Epidermal melanocyte (primary cell): ENCODE data around the gene CCDC201.
"Not testable (repeated sequence)": the region's sequence is repeated elsewhere in the genome, so short reads cannot be mapped to it uniquely, and the experiment has no call there.

Experiments
- DNase-seq: peaks from one replicate; pipeline ENCODE4 v3.0.0; 2011; ENCODE audit warnings: low spot score; ENCODE audit not compliant: insufficient read length

The CCDC201 gene

DNA sequence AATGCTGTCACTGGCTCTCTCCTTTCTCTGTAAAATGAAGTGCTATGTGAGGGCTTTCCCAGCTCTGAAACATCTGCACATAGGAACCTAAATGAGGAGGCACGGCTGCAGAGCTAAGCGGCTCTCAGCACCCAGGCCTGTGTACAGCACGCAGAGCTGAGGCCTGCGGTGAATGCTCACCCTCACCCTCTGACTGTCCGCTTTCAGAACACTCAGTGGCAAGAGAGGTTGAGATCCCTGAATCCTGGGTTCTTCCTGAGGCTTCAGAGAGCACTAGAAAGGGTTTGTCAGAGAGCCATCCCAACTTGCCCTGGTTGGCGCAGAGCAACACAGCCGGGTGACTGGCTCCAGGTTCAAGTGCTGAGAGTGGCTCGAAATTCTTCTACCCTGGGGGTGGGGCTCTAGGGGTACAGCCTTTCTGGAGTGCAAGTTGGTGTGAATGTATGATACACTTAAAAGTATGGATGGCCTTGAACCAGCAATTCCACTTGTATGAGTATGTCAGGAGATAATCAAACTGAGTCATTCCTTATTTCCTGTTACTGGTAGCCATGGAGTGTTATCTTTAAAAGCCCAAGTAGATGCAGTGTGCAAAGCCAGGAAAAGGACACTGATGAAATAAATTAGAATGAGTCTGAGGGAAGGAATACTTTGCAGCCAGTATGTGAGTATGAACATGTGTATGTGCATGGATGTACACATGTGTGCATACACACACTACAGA is 1.7 kb upstream of the CCDC201 start:
- no peak for DNase-seq

DNA sequence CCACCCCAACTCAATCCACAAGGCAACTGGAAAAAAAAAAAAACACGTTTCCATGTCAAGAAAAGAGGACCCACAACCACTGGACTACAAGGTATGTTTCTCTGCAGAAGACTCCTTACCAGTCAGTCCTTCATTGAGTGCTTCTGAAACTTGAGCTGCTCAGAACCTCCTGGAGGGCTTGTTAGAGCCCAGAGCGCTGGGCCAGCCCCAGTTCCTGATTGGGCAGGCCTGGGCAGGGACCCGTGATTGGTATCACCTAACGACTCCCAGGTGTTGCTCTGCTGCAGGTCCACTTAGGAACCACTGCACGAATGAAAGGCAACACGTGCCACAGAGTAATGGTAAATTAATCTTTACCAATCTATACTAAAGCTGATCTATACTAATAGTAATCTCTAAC is 473 bp upstream of the CCDC201 start:
- no peak for DNase-seq

GRCh38 chr7:45872116-45873034 is 507 bp downstream of the CCDC201 start:
- peak; percentile 3 for DNase-seq

GRCh38 chr7:45869426-45869825 is 3.5 kb downstream of the CCDC201 start:
- no peak for DNase-seq

GRCh38 chr7:45867471-45867870 is 5.4 kb downstream of the CCDC201 start:
- no peak for DNase-seq

GRCh38 chr7:45865594-45866410 is 7.1 kb downstream of the CCDC201 start:
- DNase-seq = peak; percentile 13

DNA sequence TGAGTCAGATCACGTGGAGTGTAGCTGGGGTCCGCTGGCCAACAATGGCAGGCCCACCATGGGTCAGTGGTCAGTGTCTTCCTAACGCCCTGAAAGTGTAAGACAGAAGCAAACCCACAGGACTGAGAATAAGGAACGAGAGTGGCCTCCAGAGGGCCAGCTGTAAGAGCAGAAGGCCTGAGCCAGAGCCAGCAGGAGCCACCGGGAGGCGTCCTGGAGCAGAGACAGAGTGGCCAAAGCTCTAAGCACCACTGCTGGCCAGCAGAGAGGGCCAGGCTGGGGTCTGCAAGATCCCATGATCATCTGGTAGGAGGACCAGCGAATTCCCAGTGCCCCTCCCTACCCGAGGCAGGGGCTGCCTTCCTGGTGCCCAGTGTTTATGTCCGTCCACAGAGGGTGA is 9.2 kb downstream of the CCDC201 start:
- peak; percentile 11 for DNase-seq

GRCh38 chr7:45856888-45857287 is 16.0 kb downstream of the CCDC201 start:
- DNase-seq = not testable (repeated sequence)

- not testable (repeated sequence) for DNase-seq
These were observed 17.2 kb downstream of the CCDC201 start for GRCh38 chr7:45855680-45856079.

- DNase-seq = not testable (repeated sequence)
These were observed 19.4 kb downstream of the CCDC201 start for GRCh38 chr7:45853491-45853890.

DNA sequence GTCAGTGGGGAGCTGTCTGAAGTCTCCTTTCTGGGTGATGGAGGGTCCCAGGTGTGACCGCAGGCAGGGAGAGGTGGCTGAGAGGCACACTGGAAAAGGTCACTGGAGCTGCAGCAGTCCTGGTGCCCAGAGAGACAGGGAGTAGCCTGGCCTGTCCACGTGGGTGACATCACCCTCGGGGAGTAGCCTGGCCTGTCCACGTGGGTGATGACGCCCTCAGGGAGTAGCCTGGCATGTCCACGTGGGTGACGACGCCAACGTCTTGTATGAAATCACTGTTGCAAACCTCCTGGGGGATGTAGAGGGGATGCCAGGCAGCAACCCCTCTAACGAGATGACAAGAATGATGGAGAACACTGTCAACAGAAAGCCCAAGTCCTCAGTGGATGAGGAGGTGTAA is 19.9 kb downstream of the CCDC201 start:
- not testable (repeated sequence) for DNase-seq

DNA sequence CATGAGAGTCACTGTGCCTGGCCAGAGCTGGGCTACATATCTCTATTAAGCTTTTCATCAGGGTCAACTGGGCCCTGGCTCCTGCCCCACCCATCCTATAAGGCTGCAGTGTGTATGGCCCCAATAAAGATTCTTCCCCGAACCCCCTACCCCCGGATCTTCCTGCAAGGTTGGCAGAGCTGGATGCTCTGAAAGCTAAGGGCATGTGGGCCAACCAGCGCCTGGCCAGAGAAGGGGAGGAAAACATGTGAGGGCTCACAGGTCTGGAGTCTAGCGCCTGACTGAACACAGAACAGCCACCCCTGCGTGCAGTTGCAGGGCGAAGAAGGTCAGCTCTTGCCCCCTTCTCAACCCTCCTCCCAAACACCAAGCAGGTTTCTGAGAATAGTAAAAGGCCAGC is 24.1 kb downstream of the CCDC201 start:
- not testable (repeated sequence) for DNase-seq

DNA sequence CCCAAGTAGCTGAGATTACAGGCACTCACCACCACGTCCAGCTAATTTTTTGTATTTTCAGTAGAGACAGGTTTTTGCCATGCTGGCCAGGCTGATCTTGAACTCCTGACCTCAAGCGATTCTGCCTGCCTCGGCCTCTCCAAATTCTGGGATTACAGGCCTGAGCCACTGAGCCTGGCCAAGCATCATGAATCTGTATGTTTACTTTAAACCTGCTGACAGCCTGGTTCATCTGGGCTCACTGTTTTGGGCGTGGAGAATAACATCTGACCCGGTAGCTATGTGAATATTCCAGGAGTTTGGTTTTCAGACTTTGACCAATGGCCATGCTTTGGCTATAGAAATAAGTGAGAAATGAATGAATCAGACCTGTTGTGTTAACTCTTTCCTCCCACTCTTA is 26.3 kb downstream of the CCDC201 start:
- not testable (repeated sequence) for DNase-seq

- DNase-seq = not testable (repeated sequence)
These were observed 30.8 kb downstream of the CCDC201 start for GRCh38 chr7:45841926-45842717.

DNA sequence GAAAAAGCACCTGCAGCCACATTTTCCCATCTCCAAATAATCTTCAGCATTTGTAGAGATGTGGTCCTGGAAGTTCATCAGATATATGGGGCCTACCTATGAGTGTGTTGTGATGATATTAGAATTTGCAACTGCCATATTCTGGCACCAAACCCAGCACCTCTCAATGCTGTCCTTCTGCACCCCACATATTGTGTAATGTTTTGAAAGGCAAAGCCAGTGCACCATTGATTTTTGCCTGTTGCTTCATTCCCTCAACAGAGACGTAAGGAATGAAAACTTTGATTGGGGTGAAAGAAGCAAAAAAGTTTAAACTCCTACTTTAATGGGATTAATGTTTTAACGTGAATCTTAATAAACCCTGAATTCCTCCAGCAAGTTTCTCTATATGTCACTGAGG is 34.0 kb downstream of the CCDC201 start:
- not testable (repeated sequence) for DNase-seq

DNA sequence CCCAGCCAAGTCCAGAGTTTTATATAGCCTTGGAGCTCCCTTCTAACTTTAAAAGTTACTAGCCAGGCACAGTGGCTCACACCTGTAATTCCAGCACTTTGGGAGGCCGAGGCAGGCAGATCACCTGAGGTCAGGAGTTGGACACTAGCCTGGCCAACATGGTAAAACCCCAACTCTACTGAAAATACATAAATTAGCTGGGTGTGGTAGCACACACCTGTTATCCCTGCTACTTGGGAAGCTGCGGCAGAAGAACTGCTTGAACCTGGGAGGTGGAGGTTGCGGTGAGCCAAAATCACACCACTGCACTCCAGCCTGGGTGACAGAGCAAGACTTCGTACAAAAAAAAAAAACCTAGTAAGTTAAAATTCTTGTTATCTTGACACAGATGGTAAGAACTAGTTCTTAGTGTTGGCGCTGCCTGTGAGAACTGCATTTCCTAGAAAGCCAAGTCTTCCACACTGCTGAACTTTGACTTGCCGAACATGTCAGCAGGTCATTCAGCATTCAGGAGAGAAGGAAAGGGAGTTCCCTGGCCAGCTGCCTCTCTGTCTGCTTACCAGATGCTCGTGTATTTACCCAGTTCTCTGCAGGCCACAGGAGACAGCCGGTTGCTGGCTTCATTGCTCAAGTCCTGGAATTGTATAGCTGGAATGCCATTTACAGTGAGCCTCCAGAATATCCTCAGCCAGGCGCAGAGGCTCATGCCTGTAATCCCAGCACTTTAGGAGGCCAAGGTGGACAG is 40.3 kb downstream of the CCDC201 start:
- DNase-seq = peak; percentile 17

- DNase-seq = not testable (repeated sequence)
These were observed 43.0 kb downstream of the CCDC201 start for GRCh38 chr7:45829846-45830245.

- not testable (repeated sequence) for DNase-seq
These were observed 45.2 kb downstream of the CCDC201 start for GRCh38 chr7:45827731-45828130.

GRCh38 chr7:45826550-45826949 is 46.3 kb downstream of the CCDC201 start:
- DNase-seq = not testable (repeated sequence)

DNA sequence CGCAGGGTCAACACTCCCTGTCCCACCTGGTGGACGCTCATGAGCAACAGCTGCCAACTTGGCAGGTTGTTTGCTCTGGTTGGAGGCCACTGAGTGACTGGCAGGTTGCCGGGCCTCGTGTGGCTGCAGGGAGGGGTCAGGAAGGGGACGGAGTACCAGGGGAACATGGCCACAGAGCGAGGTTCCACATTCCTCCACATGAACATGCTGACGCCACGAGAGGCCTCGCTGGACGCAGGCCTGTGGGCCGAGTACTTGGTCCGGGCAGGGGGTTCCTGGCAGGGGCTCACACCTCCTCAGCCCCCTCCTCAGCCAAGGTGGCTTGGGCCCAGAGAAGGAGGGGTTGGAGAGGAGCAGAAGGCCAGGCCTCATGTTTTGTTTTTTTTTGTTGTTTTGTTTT is 54.1 kb downstream of the CCDC201 start:
- not testable (repeated sequence) for DNase-seq
